Fibroblast of skin of abdomen (primary cell): ENCODE data around the gene RELB.

ENCODE experiments used
- DNase-seq: peaks from one replicate; pipeline ENCODE4 v3.0.0-alpha.2; 2013

RELB gene

GRCh38 chr19:45087531-45087930, 86.3 kb downstream of the RELB start:
- no peak for DNase-seq
